ENCODE measurements around the gene KCNMA1.

The KCNMA1 gene

DNA sequence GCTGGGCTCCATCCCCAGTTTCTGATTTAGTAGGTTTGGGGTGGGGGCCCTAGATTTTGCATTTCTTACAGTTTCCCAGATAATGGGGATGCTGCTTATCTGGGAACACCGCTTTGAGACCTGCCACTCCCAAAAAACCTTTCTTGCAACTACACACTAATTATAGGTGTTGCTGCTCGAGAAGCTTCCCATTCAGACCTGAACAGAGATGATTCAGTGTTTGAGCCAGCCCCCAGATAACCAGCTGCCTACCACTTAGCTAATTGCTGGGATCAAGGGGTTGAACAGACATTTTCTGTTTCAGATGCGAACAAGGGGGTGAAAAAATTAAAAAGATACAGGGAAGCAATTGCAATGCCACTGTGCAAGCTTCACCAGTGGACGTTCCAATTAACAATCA lies 448.5 kb downstream of the KCNMA1 start:
- Histone ChIP-seq H3K27ac (ENCODE audit: low read length) (no peak overlapping the region), H3K36me3 (ENCODE audit: control insufficient read depth, low read depth, low read length) (no peaks in the 10 kb centered on the region), H3K27me3 (ENCODE audit: control insufficient read depth, insufficient read depth, low read length) (no peaks in the 10 kb centered on the region), H3K9me3 (ENCODE audit: control insufficient read depth, low read depth, low read length) (no peaks in the 10 kb centered on the region), H3K4me1 (ENCODE audit: control insufficient read depth, low read depth, low read length) (peaks cover 9% of the 10 kb centered on the region), H3K9ac (ENCODE audit: low read length) (no peak overlapping the region), H3K4me3 (ENCODE audit: low read length) (no peak overlapping the region)

DNA sequence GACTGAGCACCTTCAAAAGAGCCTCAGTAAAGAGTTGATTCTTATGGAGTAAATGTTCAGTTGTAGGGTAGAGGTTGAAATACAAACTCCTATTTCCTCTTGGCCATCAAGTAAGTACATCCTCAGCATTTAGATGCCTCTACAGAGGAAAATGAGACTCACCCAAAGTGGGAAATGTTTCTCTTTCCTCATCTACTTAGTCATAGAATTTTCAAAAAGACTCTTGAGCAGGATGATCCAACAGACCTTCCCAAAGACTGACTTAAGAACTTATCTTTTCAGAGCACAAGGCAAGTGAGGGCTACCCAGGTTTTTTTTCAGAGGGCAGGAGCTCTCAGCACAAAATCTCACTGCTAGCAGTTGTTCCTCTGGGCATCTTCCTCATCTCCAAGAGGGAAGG lies 449.1 kb downstream of the KCNMA1 start:
- Histone ChIP-seq H3K9ac (ENCODE audit: low read length) (no peak overlapping the region), H3K4me1 (ENCODE audit: control insufficient read depth, low read depth, low read length) (peaks cover 9% of the 10 kb centered on the region), H3K9me3 (ENCODE audit: control insufficient read depth, low read depth, low read length) (no peaks in the 10 kb centered on the region), H3K27ac (ENCODE audit: low read length) (no peak overlapping the region), H3K27me3 (ENCODE audit: control insufficient read depth, insufficient read depth, low read length) (no peaks in the 10 kb centered on the region), H3K4me3 (ENCODE audit: low read length) (no peak overlapping the region), H3K36me3 (ENCODE audit: control insufficient read depth, low read depth, low read length) (no peaks in the 10 kb centered on the region)

DNA sequence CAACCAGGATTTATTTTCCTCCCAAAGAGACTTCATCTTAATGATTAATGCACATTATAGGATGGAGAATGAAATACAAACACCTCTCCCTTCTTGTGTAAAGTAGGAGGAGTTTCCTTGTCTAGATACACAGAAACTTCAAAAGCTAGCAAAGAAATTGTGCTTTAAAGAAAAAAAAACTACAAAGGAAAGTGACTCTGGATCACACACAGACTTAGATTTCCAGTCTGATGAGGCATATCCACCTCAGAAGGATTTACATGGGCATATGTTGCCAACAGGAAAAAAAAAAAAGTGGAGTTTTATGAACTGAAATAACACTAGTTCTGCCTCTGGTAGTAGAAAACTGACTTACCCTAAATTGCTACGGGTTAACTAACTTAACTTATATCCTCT lies 449.6 kb downstream of the KCNMA1 start:
- Histone ChIP-seq H3K4me3 (ENCODE audit: low read length) (no peak overlapping the region), H3K27me3 (ENCODE audit: control insufficient read depth, insufficient read depth, low read length) (no peaks in the 10 kb centered on the region), H3K9me3 (ENCODE audit: control insufficient read depth, low read depth, low read length) (no peaks in the 10 kb centered on the region), H3K9ac (ENCODE audit: low read length) (no peak overlapping the region), H3K4me1 (ENCODE audit: control insufficient read depth, low read depth, low read length) (peaks cover 9% of the 10 kb centered on the region), H3K27ac (ENCODE audit: low read length) (no peak overlapping the region), H3K36me3 (ENCODE audit: control insufficient read depth, low read depth, low read length) (no peaks in the 10 kb centered on the region)

DNA sequence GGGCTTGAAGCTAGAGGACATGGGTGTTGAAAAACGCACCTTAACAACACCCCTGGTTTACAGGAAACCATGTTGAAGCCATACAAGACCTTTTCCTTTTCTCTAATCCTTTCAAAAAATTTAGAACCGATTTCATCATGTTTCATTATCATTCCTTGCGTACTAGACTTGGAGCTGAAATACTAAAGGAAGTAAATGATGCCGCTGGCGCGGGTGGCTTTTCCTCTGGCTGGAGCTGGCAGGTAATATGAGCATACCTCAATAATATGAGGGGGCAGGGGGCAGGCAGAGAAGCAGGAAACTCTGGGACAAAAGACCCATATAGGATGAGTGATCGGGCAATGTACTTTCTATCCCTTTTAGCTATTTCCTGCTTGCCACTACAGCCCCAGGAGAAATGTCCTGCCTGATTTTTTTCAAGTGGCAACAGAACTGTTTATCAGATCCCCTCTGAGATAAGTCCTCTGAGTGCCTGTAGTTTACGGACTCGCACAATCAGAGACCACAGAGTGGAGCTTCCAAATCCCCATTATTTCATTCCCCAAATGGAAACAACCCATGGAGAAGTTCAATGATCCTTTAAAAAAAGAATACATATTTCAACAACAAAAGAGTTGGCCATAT lies 450.1 kb downstream of the KCNMA1 start:
- Histone ChIP-seq H3K4me3 (ENCODE audit: low read length) (no peak overlapping the region), H3K36me3 (ENCODE audit: control insufficient read depth, low read depth, low read length) (no peaks in the 10 kb centered on the region), H3K9ac (ENCODE audit: low read length) (no peak overlapping the region), H3K27me3 (ENCODE audit: control insufficient read depth, insufficient read depth, low read length) (no peaks in the 10 kb centered on the region), H3K4me1 (ENCODE audit: control insufficient read depth, low read depth, low read length) (peaks cover 9% of the 10 kb centered on the region), H3K9me3 (ENCODE audit: control insufficient read depth, low read depth, low read length) (no peaks in the 10 kb centered on the region), H3K27ac (ENCODE audit: low read length) (no peak overlapping the region)

DNA sequence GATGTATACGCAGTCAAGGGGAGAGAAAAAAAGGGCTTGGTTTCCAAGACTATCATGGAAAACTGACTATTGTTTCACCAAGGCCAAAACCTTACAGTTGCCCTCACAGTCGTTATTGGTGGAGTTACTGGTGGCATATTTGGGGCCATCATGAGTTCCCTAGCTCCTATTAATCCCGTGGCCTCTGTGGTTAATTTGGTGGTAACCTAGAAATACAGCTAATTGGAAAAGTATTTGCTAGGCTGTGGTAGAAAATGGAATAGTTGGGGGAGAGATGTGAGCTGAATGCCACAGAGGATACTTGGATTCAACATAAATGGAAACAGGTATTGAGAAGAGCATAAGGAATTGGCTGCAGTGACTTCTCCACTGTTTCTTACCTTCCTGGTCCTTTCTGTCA lies 450.7 kb downstream of the KCNMA1 start:
- no peak overlapping the region for H3K27ac ChIP-seq (ENCODE audit: low read length)
- peaks cover 9% of the 10 kb centered on the region for H3K4me1 ChIP-seq (ENCODE audit: control insufficient read depth, low read depth, low read length)
- no peaks in the 10 kb centered on the region for H3K9me3 ChIP-seq (ENCODE audit: control insufficient read depth, low read depth, low read length)
- no peaks in the 10 kb centered on the region for H3K27me3 ChIP-seq (ENCODE audit: control insufficient read depth, insufficient read depth, low read length)
- no peaks in the 10 kb centered on the region for H3K36me3 ChIP-seq (ENCODE audit: control insufficient read depth, low read depth, low read length)
- H3K4me3 ChIP-seq (ENCODE audit: low read length), result no peak overlapping the region
- H3K9ac ChIP-seq (ENCODE audit: low read length), result no peak overlapping the region

DNA sequence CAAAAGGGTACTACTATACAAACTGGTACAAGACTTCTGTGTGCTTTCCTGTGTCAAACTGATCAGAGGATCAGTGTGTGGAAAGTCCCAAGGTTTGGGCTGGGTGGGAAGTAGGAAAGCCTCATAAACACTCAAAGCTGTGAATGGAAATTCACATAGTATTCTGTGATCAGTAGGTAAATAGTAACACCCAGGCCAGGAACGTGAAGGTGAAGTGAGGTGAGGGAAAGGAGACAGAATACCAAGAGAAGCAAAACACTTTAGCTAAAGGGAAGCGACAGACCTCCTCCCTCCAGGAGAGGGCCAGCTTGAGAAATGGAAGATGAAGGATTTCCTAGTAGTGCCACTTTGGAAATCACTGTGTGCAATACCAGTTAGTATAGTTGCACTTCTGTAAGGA lies 451.9 kb downstream of the KCNMA1 start:
- H3K4me1 ChIP-seq (ENCODE audit: control insufficient read depth, low read depth, low read length), result peaks cover 9% of the 10 kb centered on the region
- no peak overlapping the region for H3K9ac ChIP-seq (ENCODE audit: low read length)
- no peak overlapping the region for H3K27ac ChIP-seq (ENCODE audit: low read length)
- H3K27me3 ChIP-seq (ENCODE audit: control insufficient read depth, insufficient read depth, low read length), result no peaks in the 10 kb centered on the region
- H3K9me3 ChIP-seq (ENCODE audit: control insufficient read depth, low read depth, low read length), result no peaks in the 10 kb centered on the region
- no peak overlapping the region for H3K4me3 ChIP-seq (ENCODE audit: low read length)
- no peaks in the 10 kb centered on the region for H3K36me3 ChIP-seq (ENCODE audit: control insufficient read depth, low read depth, low read length)

DNA sequence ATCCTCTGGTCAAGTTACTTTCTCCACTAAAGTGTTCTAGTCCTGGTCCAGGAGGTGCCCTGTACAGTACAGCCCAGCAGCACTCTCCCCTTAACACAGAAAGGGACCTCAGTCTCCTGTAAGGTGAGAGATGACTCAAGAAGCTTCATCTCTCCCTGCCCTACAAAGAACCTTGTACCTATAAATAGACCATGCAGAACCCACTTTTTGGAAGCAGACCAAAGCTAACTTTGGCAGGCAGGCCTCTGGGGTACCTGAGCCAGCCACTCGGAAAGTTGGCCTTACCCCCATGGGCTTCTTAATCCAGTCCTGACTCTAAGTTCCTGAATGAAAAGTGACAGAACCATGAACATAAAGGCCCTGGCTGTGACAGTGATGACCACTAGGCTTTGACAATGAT lies 454.8 kb downstream of the KCNMA1 start:
- H3K27ac ChIP-seq (ENCODE audit: low read length), result no peak overlapping the region
- H3K36me3 ChIP-seq (ENCODE audit: control insufficient read depth, low read depth, low read length), result no peaks in the 10 kb centered on the region

DNA sequence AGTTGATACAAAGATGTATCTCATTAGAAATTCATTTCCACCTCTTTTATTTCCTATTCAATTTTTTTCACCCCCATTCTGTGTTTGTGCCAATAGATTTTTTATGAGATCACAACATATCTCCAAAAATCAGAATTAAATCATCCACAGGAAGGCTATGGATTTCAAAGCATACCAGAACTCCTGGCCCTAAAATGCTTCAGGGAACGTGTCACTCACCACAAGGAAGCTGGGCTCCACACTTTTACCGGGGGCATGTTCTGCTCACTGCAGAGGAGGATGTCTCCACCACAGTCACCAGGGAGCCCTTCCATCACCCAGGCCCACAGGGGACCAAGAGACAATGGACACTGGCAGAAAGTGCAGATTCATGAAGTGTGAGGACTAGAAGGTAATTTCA lies 456.8 kb downstream of the KCNMA1 start:
- Histone ChIP-seq H3K9ac (ENCODE audit: low read length) (no peak overlapping the region), H3K4me3 (ENCODE audit: low read length) (no peak overlapping the region), H3K36me3 (ENCODE audit: control insufficient read depth, low read depth, low read length) (no peaks in the 10 kb centered on the region), H3K27ac (ENCODE audit: low read length) (no peak overlapping the region), H3K27me3 (ENCODE audit: control insufficient read depth, insufficient read depth, low read length) (no peaks in the 10 kb centered on the region), H3K4me1 (ENCODE audit: control insufficient read depth, low read depth, low read length) (peaks cover 7% of the 10 kb centered on the region), H3K9me3 (ENCODE audit: control insufficient read depth, low read depth, low read length) (no peaks in the 10 kb centered on the region)

More for the DNA sequence above, 454.8 kb downstream of the KCNMA1 start:
- Histone ChIP-seq H3K4me1 (ENCODE audit: control insufficient read depth, low read depth, low read length) (peaks cover 9% of the 10 kb centered on the region), H3K9ac (ENCODE audit: low read length) (no peak overlapping the region), H3K27me3 (ENCODE audit: control insufficient read depth, insufficient read depth, low read length) (no peaks in the 10 kb centered on the region), H3K9me3 (ENCODE audit: control insufficient read depth, low read depth, low read length) (no peaks in the 10 kb centered on the region), H3K4me3 (ENCODE audit: low read length) (no peak overlapping the region)

DNA sequence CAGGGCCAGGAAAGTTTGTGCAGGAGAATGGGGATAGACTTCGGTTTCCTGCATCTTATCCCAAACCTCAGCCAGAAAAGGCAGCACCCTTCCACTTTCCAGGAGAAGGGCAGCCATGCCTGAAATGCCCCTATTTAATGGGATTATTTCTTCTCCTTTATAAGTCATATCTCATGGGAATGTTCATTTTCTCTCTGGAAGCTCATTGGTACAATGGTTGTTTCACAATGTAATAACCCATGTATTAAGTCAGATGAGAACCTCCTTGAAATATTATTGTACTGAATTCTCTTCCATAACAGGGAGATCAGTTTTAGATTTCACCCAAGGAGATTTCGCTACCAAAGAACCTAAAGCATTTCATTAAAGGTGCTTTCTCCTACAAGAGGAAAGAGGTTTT lies 457.5 kb downstream of the KCNMA1 start:
- Histone ChIP-seq H3K36me3 (ENCODE audit: control insufficient read depth, low read depth, low read length) (no peaks in the 10 kb centered on the region), H3K4me3 (ENCODE audit: low read length) (no peak overlapping the region), H3K4me1 (ENCODE audit: control insufficient read depth, low read depth, low read length) (peaks cover under 1% of the 10 kb centered on the region), H3K27ac (ENCODE audit: low read length) (no peak overlapping the region), H3K9ac (ENCODE audit: low read length) (no peak overlapping the region), H3K9me3 (ENCODE audit: control insufficient read depth, low read depth, low read length) (no peaks in the 10 kb centered on the region), H3K27me3 (ENCODE audit: control insufficient read depth, insufficient read depth, low read length) (no peaks in the 10 kb centered on the region)

DNA sequence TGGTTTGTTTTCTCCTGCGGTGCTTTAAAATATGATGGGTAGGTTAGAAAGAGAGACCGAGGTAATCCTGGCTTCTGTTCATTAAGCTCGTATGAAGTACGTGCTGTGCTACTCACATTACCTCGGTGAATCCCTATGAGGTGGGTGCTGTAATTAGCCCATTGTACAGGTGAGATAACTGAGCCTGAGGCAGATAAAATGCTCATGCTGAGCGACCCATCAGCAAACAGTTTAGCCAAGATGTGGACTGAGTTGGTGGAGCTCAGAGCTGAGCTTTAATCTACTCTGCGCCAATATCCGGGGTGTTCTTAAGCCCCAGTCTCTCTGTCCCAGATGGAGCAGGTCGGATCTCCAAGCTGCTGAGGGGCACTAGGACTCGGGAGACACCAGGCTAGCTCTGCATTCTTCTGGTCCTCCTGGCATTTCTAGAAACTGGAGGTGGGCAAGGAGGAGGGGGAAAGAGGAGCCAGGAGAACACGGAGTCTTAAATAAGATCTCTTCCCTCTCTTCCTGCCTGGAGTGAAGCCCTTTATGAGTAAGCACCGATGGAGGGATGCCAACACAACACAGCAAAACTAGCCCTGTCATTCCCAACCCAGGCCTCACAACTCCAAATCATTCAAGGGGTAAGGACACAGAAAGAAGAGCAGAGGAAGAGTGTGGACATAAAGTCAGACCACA lies 458.5 kb downstream of the KCNMA1 start:
- Histone ChIP-seq H3K27ac (ENCODE audit: low read length) (no peak overlapping the region), H3K36me3 (ENCODE audit: control insufficient read depth, low read depth, low read length) (no peaks in the 10 kb centered on the region), H3K27me3 (ENCODE audit: control insufficient read depth, insufficient read depth, low read length) (no peaks in the 10 kb centered on the region), H3K9ac (ENCODE audit: low read length) (no peak overlapping the region), H3K4me3 (ENCODE audit: low read length) (no peak overlapping the region), H3K9me3 (ENCODE audit: control insufficient read depth, low read depth, low read length) (no peaks in the 10 kb centered on the region), H3K4me1 (ENCODE audit: control insufficient read depth, low read depth, low read length) (no peaks in the 10 kb centered on the region)

DNA sequence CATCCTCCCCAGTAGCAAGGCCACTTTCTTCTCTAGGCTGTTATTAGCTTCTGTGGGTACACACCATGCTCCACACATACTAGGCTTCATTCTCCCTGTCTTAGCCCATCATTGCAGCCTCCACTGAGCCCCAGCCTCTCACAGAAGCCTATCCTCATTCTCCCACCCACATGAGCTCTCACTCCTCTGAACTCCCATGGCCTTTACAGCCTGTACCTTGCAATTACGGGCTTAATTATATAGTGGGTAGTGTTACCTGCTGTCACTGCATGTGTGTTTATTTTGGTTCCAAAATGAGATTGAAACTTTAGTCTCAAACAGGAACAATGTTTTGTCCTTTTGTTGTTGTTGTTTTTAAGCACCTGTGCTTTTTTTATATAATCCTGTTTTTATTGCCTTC lies 460.0 kb downstream of the KCNMA1 start:
- no peak overlapping the region for H3K4me3 ChIP-seq (ENCODE audit: low read length)
- no peak overlapping the region for H3K27ac ChIP-seq (ENCODE audit: low read length)
- H3K9me3 ChIP-seq (ENCODE audit: control insufficient read depth, low read depth, low read length), result no peaks in the 10 kb centered on the region
- no peaks in the 10 kb centered on the region for H3K36me3 ChIP-seq (ENCODE audit: control insufficient read depth, low read depth, low read length)
- no peaks in the 10 kb centered on the region for H3K4me1 ChIP-seq (ENCODE audit: control insufficient read depth, low read depth, low read length)
- H3K27me3 ChIP-seq (ENCODE audit: control insufficient read depth, insufficient read depth, low read length), result no peaks in the 10 kb centered on the region
- H3K9ac ChIP-seq (ENCODE audit: low read length), result no peak overlapping the region

DNA sequence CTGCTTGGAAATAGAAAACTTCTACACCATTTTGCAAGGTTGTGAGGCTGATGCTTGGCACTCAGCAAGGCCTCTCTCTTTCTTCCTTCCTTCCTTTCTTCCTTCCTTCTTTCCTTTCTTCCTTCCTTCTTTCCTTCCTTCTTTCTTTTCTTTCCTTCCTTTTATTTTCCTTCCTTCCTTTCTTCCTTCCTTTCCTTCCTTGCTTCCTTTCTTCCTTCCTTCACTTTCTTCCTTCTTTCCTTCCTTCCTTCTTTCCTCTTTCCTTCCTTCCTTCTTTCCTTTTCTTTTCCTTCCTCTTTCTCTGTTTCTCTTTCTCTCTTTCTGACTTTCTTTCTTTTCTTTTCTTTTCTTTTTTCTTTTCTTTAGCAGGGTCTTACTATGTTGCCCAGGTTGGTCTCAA lies 460.4 kb downstream of the KCNMA1 start:
- no peaks in the 10 kb centered on the region for H3K36me3 ChIP-seq (ENCODE audit: control insufficient read depth, low read depth, low read length)
- H3K9me3 ChIP-seq (ENCODE audit: control insufficient read depth, low read depth, low read length), result no peaks in the 10 kb centered on the region
- H3K27me3 ChIP-seq (ENCODE audit: control insufficient read depth, insufficient read depth, low read length), result no peaks in the 10 kb centered on the region
- H3K4me1 ChIP-seq (ENCODE audit: control insufficient read depth, low read depth, low read length), result no peaks in the 10 kb centered on the region
- H3K27ac ChIP-seq (ENCODE audit: low read length), result no peak overlapping the region
- H3K9ac ChIP-seq (ENCODE audit: low read length), result no peak overlapping the region
- no peak overlapping the region for H3K4me3 ChIP-seq (ENCODE audit: low read length)

All from iPS-18a (cell line).